ENCODE results near the gene RGPD4.

GRCh38 chr2:107801498-107801897 lies 25.2 kb upstream of the RGPD4 start:
- TF ChIP-seq, protein P1, sequence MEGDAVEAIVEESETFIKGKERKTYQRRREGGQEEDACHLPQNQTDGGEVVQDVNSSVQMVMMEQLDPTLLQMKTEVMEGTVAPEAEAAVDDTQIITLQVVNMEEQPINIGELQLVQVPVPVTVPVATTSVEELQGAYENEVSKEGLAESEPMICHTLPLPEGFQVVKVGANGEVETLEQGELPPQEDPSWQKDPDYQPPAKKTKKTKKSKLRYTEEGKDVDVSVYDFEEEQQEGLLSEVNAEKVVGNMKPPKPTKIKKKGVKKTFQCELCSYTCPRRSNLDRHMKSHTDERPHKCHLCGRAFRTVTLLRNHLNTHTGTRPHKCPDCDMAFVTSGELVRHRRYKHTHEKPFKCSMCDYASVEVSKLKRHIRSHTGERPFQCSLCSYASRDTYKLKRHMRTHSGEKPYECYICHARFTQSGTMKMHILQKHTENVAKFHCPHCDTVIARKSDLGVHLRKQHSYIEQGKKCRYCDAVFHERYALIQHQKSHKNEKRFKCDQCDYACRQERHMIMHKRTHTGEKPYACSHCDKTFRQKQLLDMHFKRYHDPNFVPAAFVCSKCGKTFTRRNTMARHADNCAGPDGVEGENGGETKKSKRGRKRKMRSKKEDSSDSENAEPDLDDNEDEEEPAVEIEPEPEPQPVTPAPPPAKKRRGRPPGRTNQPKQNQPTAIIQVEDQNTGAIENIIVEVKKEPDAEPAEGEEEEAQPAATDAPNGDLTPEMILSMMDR (IDR thresholded peaks at IDR 0.05) = no peak
- no peak for TF ChIP-seq POLR2A (IDR thresholded peaks at IDR 0.05)
